Endothelial cell of umbilical vein (primary cell): ENCODE data around the gene WDR47. TPM values are rescaled to one million over a fixed set of nuclear protein-coding genes. Genes with fewer than 3 reads are reported as not detected.

ENCODE experiments used
- BruUV-seq: library from RNA; stranded (reverse); fragments of 400-500 nt; replicated peaks from 2 replicates; lab custom pipeline; 2021; lab: Mats Ljungman, UMichigan
- CTCF ChIA-PET: fragments of 300-600, 350-600 bp; sonication (Branson Sonifier 250); formaldehyde crosslinking; loops from one replicate; lab custom pipeline; 2021; ENCODE audit warnings: antibody characterized with exemption, inconsistent platforms; lab: Charles Lee
- POLR2A ChIA-PET: fragments of 300-600, 350-600 bp; sonication (Branson Sonifier 250); formaldehyde crosslinking; loops from one replicate; lab custom pipeline; 2021; ENCODE audit warnings: antibody characterized with exemption, inconsistent platforms; lab: Charles Lee
- DNase-seq: peaks from one replicate; pipeline ENCODE4 v3.0.0-alpha.2; 2011; ENCODE audit warnings: low read depth, low spot score
- FAIRE-seq: peaks from 2 replicates; lab custom pipeline; 2011; peaks lifted over from hg19 to GRCh38; lab: Jason Lieb, UNC
- H2AFZ ChIP-seq: 2 replicates; pipeline ENCODE4 v1.6.0; 2012; ENCODE audit warnings: low read depth, low read length, control low read depth, inconsistent platforms
- H3K27ac ChIP-seq: 2 replicates; pipeline ENCODE4 v1.5.1; 2011; ENCODE audit warnings: low read depth, mild to moderate bottlenecking, control low read depth, low read length, moderate library complexity; ENCODE audit not compliant: insufficient read depth
- H3K27me3 ChIP-seq, 2 experiments: 2 replicates each; pipeline versions ENCODE4 v1.6.0 to v1.6.1; 2011; ENCODE audit warnings: low read length in 2 of 2, mixed read lengths in 1 of 2; ENCODE audit not compliant: control insufficient read depth in 2 of 2, insufficient read depth in 2 of 2
- H3K36me3 ChIP-seq, 2 experiments: 2 replicates in 1 of 2; 3 replicates in 1 of 2; pipeline ENCODE4 v1.5.1; 2011; ENCODE audit warnings: low read length in 2 of 2, mild to moderate bottlenecking in 1 of 2, moderate library complexity in 1 of 2; ENCODE audit not compliant: control insufficient read depth in 2 of 2, insufficient read depth in 2 of 2; ENCODE audit errors: extremely low read depth in 1 of 2
- H3K4me1 ChIP-seq: 3 replicates; pipeline ENCODE4 v1.5.1; 2011; ENCODE audit warnings: mild to moderate bottlenecking, low read length; ENCODE audit not compliant: control insufficient read depth, insufficient read depth; ENCODE audit errors: extremely low read depth
- H3K4me2 ChIP-seq: 2 replicates; pipeline ENCODE4 v1.6.1; 2011; ENCODE audit warnings: low read length, control low read depth, mixed read lengths; ENCODE audit not compliant: insufficient read depth
- H3K4me3 ChIP-seq, 3 experiments: fragments of 200-600 bp in 1 of 3; sonication (generic), shearing (Covaris generic) in 1 of 3; replicated peaks in 1 of 3; 2 replicates each; pipeline ENCODE4 v1.5.1; 2011 to 2016; ENCODE audit warnings: control low read depth in 3 of 3, low read length in 3 of 3, mild to moderate bottlenecking in 2 of 3, inconsistent platforms in 1 of 3, low read depth in 1 of 3, moderate library complexity in 1 of 3; ENCODE audit not compliant: insufficient read depth in 1 of 3
- H3K79me2 ChIP-seq: 2 replicates; pipeline ENCODE4 v1.6.0; 2012; ENCODE audit warnings: low read length, inconsistent platforms; ENCODE audit not compliant: control insufficient read depth, insufficient read depth
- H3K9ac ChIP-seq: replicated peaks from 2 replicates; pipeline ENCODE3; 2011; ENCODE audit warnings: low read length, control low read depth; ENCODE audit not compliant: insufficient read depth; ENCODE audit errors: extremely low read depth
- H3K9me1 ChIP-seq: replicated peaks from 3 replicates; pipeline ENCODE4 v1.6.0; 2011; ENCODE audit warnings: mild to moderate bottlenecking, low read length; ENCODE audit not compliant: control insufficient read depth, insufficient read depth; ENCODE audit errors: extremely low read depth
- H3K9me3 ChIP-seq: replicated peaks from 2 replicates; pipeline ENCODE4 v1.5.1; 2012; ENCODE audit warnings: low read length, inconsistent platforms; ENCODE audit not compliant: control insufficient read depth, insufficient read depth
- H4K20me1 ChIP-seq: replicated peaks from 2 replicates; pipeline ENCODE3; 2011; ENCODE audit warnings: mild to moderate bottlenecking, low read length; ENCODE audit not compliant: control insufficient read depth, insufficient read depth; ENCODE audit errors: extremely low read depth
- EZH2 ChIP-seq: IDR thresholded peaks from 2 replicates; pipeline ENCODE4 v1.6.1; 2012; ENCODE audit warnings: borderline replicate concordance, low read depth, mild to moderate bottlenecking, moderate library complexity, low read length, inconsistent platforms; ENCODE audit not compliant: severe bottlenecking
- FOS ChIP-seq: IDR thresholded peaks from 2 replicates; pipeline ENCODE4 v1.6.1; 2011; ENCODE audit warnings: mild to moderate bottlenecking, low read length, moderate library complexity, borderline replicate concordance; ENCODE audit not compliant: insufficient read depth
- GATA2 ChIP-seq: IDR thresholded peaks from 2 replicates; pipeline ENCODE4 v1.7.0; 2011; ENCODE audit warnings: low read depth, mild to moderate bottlenecking, moderate library complexity, mixed read lengths, low read length; ENCODE audit not compliant: insufficient read length, insufficient read depth
- JUN ChIP-seq: IDR thresholded peaks from 2 replicates; pipeline ENCODE4 v1.6.1; 2011; ENCODE audit warnings: borderline replicate concordance, low read depth; ENCODE audit not compliant: insufficient read length, insufficient read depth
- MYC ChIP-seq: IDR thresholded peaks from one replicate; pipeline ENCODE4 v1.6.1; 2011; ENCODE audit warnings: mild to moderate bottlenecking, low read depth, low read length
- POLR2A ChIP-seq: IDR thresholded peaks from 2 replicates; pipeline ENCODE4 v1.6.1; 2012; ENCODE audit warnings: low read depth, mild to moderate bottlenecking, control low read depth, low read length
- POLR2AphosphoS5 ChIP-seq: IDR thresholded peaks from 2 replicates; pipeline ENCODE4 v1.6.1; 2012; ENCODE audit warnings: low read depth, mild to moderate bottlenecking, control low read depth, low read length, moderate library complexity; ENCODE audit not compliant: insufficient read depth
- dilution Hi-C: fragments of 300-500 bp; cut with MboI; formaldehyde crosslinking; loops from one replicate; pipeline ENCODE4 v1.15.0; 2019; ENCODE audit warnings: low sequenced_read_pairs; ENCODE audit not compliant: extremely low pct_ligation_motif_present
- intact Hi-C: fragments of 100-400 bp; cut with micrococcal nuclease; formaldehyde crosslinking; loops from one replicate; pipeline ENCODE4 v1.10.0; 2022
- polyA plus RNA-seq, 4 experiments: library from polyadenylated mRNA; depleted of rRNA in 3 of 4; stranded (reverse) in 3 of 4; unstranded in 1 of 4; fragments of >200 nt; gene quantifications; 2 replicates each; pipeline versions ENCODE4 v1.2.1 to v1.2.3, GENCODE V29; 2011 to 2012; ENCODE audit warnings: missing spikeins in 1 of 4
- total RNA-seq: library from RNA; stranded (reverse); gene quantifications from 2 replicates; pipeline ENCODE4 v1.2.3, GENCODE V29; 2021
- TF ChIP-seq, protein P1 (sequence below), 2 donors: IDR thresholded peaks; 1 replicate in 1 of 2; 2 replicates in 1 of 2; pipeline ENCODE4 v1.5.1; 2011; ENCODE audit warnings: low read length in 2 of 2, mild to moderate bottlenecking in 2 of 2, moderate library complexity in 2 of 2, control low read depth in 1 of 2, inconsistent platforms in 1 of 2, low read depth in 1 of 2; ENCODE audit not compliant: insufficient read depth in 1 of 2; ENCODE audit errors: extremely low read depth in 1 of 2
- TF ChIP-seq, protein P2 (sequence below): IDR thresholded peaks from 2 replicates; pipeline ENCODE4 v1.6.1; 2011; ENCODE audit not compliant: insufficient read depth, insufficient read length

Gene WDR47
- total and polyA plus RNA-seq, 2 donors (not counting 3 experiments of a cell fraction or from before 2014, with no cell fraction given), result 9.1 to 19.0 TPM

DNA sequence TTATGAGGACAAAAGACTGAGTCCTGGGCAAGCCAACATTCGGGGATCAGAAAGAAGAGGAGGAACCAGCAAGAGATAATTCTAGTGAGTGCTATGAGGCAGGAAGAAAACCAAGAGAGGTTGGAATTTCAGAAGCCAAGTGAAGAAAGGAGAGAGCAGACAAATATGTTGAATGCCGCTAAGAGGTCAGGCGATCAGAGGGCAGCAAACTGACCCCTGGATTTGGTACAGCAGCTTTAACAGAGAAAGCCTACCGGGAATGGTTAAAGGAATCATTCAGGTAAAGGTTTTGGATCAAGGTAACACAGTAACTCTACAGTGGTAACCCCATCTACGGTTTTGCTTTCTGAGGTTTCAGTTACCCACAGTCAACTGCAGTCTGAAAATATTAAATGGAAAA lies 84.0 kb downstream of the WDR47 start:
- H3K27ac ChIP-seq, result no peak overlapping the region
- H3K36me3 ChIP-seq, result peaks cover 0 to 1% of the 10 kb centered on the region in 2 experiments
- CTCF ChIA-PET, result no interaction called here
- dilution Hi-C loops (no loop called here), intact Hi-C loops (no loop called here)
- H3K27me3 ChIP-seq, result no peaks in the 10 kb centered on the region
- H3K9me3 ChIP-seq, result no peaks in the 10 kb centered on the region
- peaks cover 40% of the 10 kb centered on the region for H3K79me2 ChIP-seq
- TF ChIP-seq GATA2 (no peak), FOS (no peak), POLR2A (no peak), EZH2 (no peak), POLR2AphosphoS5 (no peak), JUN (no peak), MYC (no peak)
- TF ChIP-seq, protein P1, sequence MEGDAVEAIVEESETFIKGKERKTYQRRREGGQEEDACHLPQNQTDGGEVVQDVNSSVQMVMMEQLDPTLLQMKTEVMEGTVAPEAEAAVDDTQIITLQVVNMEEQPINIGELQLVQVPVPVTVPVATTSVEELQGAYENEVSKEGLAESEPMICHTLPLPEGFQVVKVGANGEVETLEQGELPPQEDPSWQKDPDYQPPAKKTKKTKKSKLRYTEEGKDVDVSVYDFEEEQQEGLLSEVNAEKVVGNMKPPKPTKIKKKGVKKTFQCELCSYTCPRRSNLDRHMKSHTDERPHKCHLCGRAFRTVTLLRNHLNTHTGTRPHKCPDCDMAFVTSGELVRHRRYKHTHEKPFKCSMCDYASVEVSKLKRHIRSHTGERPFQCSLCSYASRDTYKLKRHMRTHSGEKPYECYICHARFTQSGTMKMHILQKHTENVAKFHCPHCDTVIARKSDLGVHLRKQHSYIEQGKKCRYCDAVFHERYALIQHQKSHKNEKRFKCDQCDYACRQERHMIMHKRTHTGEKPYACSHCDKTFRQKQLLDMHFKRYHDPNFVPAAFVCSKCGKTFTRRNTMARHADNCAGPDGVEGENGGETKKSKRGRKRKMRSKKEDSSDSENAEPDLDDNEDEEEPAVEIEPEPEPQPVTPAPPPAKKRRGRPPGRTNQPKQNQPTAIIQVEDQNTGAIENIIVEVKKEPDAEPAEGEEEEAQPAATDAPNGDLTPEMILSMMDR (IDR thresholded peaks at IDR 0.05; ENCODE audit: extremely low read depth in 1 of 2, insufficient read depth in 1 of 2, low read depth in 1 of 2, low read length in 2 of 2), result no peak
- TF ChIP-seq, protein P2, sequence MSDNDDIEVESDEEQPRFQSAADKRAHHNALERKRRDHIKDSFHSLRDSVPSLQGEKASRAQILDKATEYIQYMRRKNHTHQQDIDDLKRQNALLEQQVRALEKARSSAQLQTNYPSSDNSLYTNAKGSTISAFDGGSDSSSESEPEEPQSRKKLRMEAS, result no peak
- no peaks in the 10 kb centered on the region for H4K20me1 ChIP-seq
- peaks cover 9% of the 10 kb centered on the region for H3K4me1 ChIP-seq
- no peak overlapping the region for H2AFZ ChIP-seq
- no peaks in the 10 kb centered on the region for H3K9me1 ChIP-seq
- H3K4me2 ChIP-seq, result no peak overlapping the region
- no TSS peak for BruUV-seq
- DNase-seq (no peak), FAIRE-seq (no peak)
- H3K9ac ChIP-seq, result no peak overlapping the region
- POLR2A ChIA-PET, result no interaction called here
- H3K4me3 ChIP-seq, result no peak overlapping the region
